ENCODE data around the gene ENTPD3. TPM values are rescaled to one million over a fixed set of nuclear protein-coding genes. Genes with fewer than 3 reads are reported as not detected.

ENTPD3 gene, protein sequence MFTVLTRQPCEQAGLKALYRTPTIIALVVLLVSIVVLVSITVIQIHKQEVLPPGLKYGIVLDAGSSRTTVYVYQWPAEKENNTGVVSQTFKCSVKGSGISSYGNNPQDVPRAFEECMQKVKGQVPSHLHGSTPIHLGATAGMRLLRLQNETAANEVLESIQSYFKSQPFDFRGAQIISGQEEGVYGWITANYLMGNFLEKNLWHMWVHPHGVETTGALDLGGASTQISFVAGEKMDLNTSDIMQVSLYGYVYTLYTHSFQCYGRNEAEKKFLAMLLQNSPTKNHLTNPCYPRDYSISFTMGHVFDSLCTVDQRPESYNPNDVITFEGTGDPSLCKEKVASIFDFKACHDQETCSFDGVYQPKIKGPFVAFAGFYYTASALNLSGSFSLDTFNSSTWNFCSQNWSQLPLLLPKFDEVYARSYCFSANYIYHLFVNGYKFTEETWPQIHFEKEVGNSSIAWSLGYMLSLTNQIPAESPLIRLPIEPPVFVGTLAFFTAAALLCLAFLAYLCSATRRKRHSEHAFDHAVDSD
- 0.03 TPM in 2 of 5 replicates, not detected in the others for total RNA-seq (2022; extraction: Qiagen RNA extraction)

DNA sequence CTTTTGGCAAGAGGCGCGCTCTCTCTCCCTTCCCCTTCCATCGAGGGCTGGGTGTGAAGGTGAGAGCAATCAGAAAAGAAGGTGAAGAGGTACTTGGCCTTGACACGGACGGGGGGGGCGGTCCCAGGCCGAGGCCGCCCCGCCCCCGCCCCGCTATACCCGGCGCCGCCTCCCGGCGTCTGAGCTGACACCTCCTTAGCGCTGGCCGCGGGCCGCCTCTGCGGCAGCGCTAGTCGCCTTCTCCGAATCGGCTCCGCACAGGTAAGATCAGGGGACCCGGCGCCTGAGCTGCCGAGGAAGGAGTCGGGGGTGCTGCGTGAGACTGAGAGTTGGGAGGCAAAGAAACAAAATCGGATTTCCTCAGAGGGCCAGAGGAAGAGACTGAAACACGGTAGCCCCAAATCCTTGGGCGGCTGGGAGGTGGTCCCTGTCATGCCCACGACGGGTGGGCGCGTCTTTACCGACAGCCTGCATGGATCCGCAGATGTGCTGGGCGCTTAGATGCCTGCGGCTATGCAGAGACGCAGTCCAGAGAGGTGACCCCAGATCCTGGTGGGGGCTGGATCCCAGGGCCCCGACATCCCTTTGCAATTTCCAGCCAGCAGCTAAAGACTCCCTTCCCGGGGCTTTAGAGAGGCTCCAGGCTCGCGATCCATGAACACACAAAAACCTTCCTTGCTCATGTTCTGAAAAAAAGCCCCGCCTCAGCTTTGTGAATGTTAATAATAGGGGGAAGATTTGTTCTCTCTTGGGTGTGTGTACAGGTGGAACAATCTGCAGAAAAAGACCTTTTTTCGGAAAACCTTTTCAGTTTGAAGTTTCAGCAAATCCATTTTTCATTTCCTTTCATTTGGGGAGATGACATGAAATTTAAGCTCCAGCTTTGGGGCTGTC is at the start of gene ENTPD3:
Gene ENTPD3 (plus strand): TSS at position 184 of the 894 bp plus-strand sequence. CDS start 874 bp downstream, outside the sequence.

DNA sequence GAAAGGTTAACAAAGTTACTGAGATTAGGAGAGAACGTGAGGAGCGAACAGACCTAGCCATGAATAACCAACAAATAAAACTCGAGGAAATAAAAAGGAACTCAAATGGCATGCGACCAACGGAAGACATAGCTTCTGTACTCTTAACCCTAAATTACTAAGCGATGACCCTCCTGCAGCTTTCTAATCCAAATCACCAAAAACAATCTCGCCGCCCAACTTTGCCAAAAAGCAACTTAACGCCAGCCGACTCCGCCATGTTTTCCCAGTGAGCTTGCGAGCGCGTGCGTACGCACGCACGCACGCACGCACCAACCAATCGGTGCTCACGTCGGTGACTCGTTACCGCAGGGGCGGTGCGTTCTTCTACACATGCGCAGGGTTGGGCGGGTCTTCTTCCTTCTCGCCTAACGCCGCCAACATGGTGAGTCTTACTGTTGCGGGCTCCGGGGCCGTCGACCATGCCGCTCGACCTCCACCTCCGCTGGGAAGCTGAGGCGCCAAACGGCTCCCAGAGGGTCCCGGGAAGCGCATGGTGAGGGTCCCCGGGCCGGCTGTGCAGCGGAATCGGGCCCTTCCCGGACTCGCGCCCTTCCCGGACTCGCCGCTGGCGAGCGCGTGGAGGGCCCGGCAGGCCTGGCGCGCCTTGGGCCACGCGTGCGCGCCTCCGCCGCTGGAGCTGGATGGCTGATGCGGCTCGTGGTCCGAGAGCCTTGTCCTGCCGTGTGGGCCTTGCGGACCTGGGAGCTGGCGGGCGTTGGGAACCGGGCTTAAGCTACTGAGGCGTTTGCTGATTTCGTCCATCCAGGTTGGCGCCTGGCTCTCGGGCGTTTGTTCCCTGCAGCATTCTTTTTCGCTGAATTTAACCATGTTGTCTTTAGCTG is 70.2 kb downstream of the ENTPD3 start, which contains the start of gene RPL14:
Gene RPL14 (plus strand): TSS at position 400 of the 884 bp plus-strand sequence. CDS start 133 bp downstream, at position 533.

DNA sequence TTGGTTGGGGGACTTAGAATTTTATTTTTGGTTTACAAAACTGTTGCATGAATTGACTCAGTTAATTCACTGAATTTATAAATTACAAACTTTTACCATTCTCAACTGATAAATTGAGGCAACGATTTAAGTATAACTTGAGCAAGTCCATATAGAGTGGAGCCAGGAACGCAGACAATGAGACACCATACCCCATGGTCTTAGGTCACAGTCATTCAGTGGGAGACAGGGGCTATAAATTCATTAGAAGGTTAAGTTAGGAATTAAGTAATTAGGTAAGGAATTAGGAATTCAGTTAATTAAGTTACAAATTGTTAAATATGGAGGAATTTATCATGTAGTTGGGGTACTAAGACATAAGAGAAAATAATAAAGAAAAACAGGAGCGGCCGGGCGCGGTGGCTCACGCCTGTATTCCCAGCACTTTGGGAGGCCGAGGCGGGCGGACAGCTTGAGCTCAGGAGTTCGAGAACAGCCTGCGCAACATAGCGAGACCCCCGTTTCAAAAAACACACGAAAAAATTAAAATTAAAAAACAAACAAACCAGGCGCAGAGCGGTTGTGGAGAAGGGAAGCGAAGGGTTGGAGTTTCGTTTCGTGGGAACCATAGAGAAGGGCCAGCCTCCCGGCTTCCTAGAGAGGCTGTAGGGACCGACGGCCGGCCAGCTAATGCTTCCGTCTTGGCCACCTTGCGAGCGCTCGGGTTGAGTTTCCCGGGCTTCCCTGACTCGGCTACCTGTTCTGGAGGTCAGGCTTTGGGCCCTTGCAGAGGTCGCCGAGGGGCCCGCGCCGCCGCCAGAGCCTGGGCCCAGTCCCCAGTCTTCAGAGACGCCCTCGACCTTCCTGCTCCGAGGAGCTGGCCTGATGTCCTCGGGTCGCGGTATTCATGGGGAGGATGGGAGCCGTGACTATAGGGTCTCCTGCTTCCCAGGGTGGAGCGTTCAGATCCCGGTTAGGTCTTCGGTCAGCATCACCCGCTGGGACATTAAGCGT is 89.8 kb downstream of the ENTPD3 start, which contains the start of gene ZNF619:
Gene ZNF619 (plus strand): TSS at position 645 of the 993 bp plus-strand sequence. CDS start 858 bp downstream, outside the sequence.

Other genes with a start within 250 kb of the ENTPD3 start
- 51.7 to 61.8 TPM (median 58.4 TPM) in 5 replicates for gene EIF1B, start 77.5 kb upstream of the ENTPD3 start, total RNA-seq (2022; extraction: Qiagen RNA extraction)
- gene RPL14, start 70.2 kb downstream of the ENTPD3 start, total RNA-seq (2022; extraction: Qiagen RNA extraction), result 682 to 770 TPM (median 732 TPM) in 5 replicates
- 1.6 to 2.1 TPM (median 1.9 TPM) in 5 replicates for gene ZNF619, start 89.9 kb downstream of the ENTPD3 start, total RNA-seq (2022; extraction: Qiagen RNA extraction)
- 1.4 to 2.1 TPM (median 1.8 TPM) in 5 replicates for gene ZNF620, start 118.9 kb downstream of the ENTPD3 start, total RNA-seq (2022; extraction: Qiagen RNA extraction)
- gene ZNF621, start 137.8 kb downstream of the ENTPD3 start, total RNA-seq (2022; extraction: Qiagen RNA extraction), result 5.9 to 7.4 TPM (median 6.8 TPM) in 5 replicates

Measured in A549 treated with AZD2906 at 1 μM for 4 hours (cell line).